ENCODE measurements around the gene SERPINH1.

DNA sequence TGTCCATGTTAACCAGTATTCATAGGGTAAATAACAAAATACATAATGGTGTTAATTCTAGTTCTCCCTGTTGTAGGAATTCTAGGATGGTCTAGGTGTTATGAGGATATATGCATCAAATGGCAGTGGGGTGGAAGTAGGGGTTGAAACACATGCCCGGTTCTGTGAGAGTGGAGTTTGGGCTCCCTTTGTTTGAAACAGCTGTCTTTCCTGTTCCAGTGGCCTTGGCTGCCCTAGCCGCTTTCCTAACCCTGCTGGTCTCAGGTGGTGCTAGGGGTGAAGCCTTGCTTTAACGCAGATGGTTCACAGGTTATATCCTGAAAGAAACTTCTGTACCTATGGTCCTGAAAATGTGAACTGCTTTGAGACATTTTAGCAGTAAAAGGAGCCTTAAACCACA, 38.3 kb downstream of the SERPINH1 start:
- TF ChIP-seq, protein P1, sequence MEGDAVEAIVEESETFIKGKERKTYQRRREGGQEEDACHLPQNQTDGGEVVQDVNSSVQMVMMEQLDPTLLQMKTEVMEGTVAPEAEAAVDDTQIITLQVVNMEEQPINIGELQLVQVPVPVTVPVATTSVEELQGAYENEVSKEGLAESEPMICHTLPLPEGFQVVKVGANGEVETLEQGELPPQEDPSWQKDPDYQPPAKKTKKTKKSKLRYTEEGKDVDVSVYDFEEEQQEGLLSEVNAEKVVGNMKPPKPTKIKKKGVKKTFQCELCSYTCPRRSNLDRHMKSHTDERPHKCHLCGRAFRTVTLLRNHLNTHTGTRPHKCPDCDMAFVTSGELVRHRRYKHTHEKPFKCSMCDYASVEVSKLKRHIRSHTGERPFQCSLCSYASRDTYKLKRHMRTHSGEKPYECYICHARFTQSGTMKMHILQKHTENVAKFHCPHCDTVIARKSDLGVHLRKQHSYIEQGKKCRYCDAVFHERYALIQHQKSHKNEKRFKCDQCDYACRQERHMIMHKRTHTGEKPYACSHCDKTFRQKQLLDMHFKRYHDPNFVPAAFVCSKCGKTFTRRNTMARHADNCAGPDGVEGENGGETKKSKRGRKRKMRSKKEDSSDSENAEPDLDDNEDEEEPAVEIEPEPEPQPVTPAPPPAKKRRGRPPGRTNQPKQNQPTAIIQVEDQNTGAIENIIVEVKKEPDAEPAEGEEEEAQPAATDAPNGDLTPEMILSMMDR (IDR thresholded peaks at IDR 0.05; ENCODE audit: low read length): no peak
- TF ChIP-seq EZH2 (IDR thresholded peaks at IDR 0.05; ENCODE audit: borderline replicate concordance, low read length): no peak

Data from OCI-LY1 (cell line).